Spleen (tissue), 11 donors: Measurements from ENCODE around the gene KRT17. TPM values are rescaled to one million over a fixed set of nuclear protein-coding genes. Genes with fewer than 3 reads are reported as not detected.

ENCODE experiments used
- DNase-seq: peaks from one replicate; pipeline ENCODE4 v3.0.0-alpha.2; 2020
- H3K27ac ChIP-seq, 8 donors: fragments of 200-600 bp; sonication (generic) in 7 of 8; 1 replicate in 4 of 8; 2 replicates in 4 of 8; pipeline versions ENCODE4 v1.5.0 to v1.8.0; 2016 to 2021; ENCODE audit warnings: inconsistent platforms in 4 of 8, mild to moderate bottlenecking in 4 of 8, moderate library complexity in 1 of 8
- H3K27me3 ChIP-seq, 7 donors: fragments of 200-600 bp; sonication (generic) in 6 of 7; replicated peaks in 1 of 7; 1 replicate in 4 of 7; 2 replicates in 3 of 7; pipeline versions ENCODE4 v1.5.0 to v1.8.0; 2016 to 2021; ENCODE audit warnings: inconsistent platforms in 3 of 7, mild to moderate bottlenecking in 1 of 7
- H3K36me3 ChIP-seq, 6 donors: fragments of 200-600 bp; sonication (generic) in 5 of 6; 1 replicate in 4 of 6; 2 replicates in 2 of 6; pipeline versions ENCODE4 v1.5.0 to v1.8.0; 2016 to 2021; ENCODE audit warnings: inconsistent platforms in 2 of 6
- H3K4me1 ChIP-seq, 6 donors: fragments of 200-600 bp; sonication (generic) in 5 of 6; 1 replicate in 3 of 6; 2 replicates in 3 of 6; pipeline versions ENCODE4 v1.5.0 to v1.8.0; 2016 to 2021; ENCODE audit warnings: inconsistent platforms in 3 of 6
- H3K4me3 ChIP-seq, 8 donors: fragments of 200-600 bp; sonication (generic) in 7 of 8; 1 replicate in 4 of 8; 2 replicates in 4 of 8; pipeline versions ENCODE4 v1.5.0 to v1.8.0; 2016 to 2021; ENCODE audit warnings: inconsistent platforms in 4 of 8, mild to moderate bottlenecking in 4 of 8, moderate library complexity in 2 of 8
- H3K9me3 ChIP-seq, 8 donors: fragments of 200-600 bp; sonication (generic) in 7 of 8; 1 replicate in 4 of 8; 2 replicates in 4 of 8; pipeline versions ENCODE4 v1.5.0 to v1.8.0; 2016 to 2021; ENCODE audit warnings: inconsistent platforms in 4 of 8
- CTCF ChIP-seq, 11 experiments: fragments of 200-600 bp in 7 of 11; fragments of 450-650 bp in 4 of 11; sonication (generic) in 4 of 11; IDR thresholded peaks in 8 of 11; conservative IDR thresholded peaks in 3 of 11; 1 replicate in 7 of 11; 2 replicates in 4 of 11; pipeline versions ENCODE4 v1.4.0 to v1.8.0; 2016 to 2021; ENCODE audit warnings: antibody characterized with exemption in 11 of 11, inconsistent platforms in 4 of 11, mild to moderate bottlenecking in 1 of 11
- POLR2A ChIP-seq, 3 donors: fragments of 450-650 bp; IDR thresholded peaks; one replicate each; pipeline ENCODE4 v1.5.1; 2017; ENCODE audit warnings: antibody characterized with exemption in 3 of 3, mild to moderate bottlenecking in 1 of 3
- POLR2AphosphoS5 ChIP-seq, 3 donors: sonication (generic); formaldehyde crosslinking; IDR thresholded peaks; one replicate each; pipeline ENCODE4 v1.5.1; 2017; ENCODE audit warnings: antibody characterized with exemption in 3 of 3
- WGBS, 5 donors: extraction: QIAGEN DNeasy Blood & Tissue Kit in 3 of 5; methylation state at CpG; one replicate each; pipeline versions ENCODE4 v1.1.5 to v1.1.7; 2013 to 2018; 5-methylcytosine and 5-hydroxymethylcytosine counted together
- intact Hi-C: fragments of 100-400 bp; cut with DNase I; formaldehyde crosslinking; loops from one replicate; pipeline ENCODE4 v1.15.0; 2023; ENCODE audit warnings: low total_unique reads
- polyA plus RNA-seq, 3 donors: library from polyadenylated mRNA; stranded (reverse); fragments of 200-250 nt; gene quantifications; one replicate each; pipeline ENCODE4 v1.2.1, GENCODE V29; 2013
- total RNA-seq, 7 donors: library from RNA; depleted of rRNA in 3 of 7; stranded (reverse); fragments of >200 nt in 3 of 7; fragmentation: NEBNext Ultra II Directional in 4 of 7; extraction: Animal tissue kit (Norgen Biotek cat#: 25700) in 4 of 7; gene quantifications; one replicate each; pipeline versions ENCODE4 v1.1.0 to v1.2.1, GENCODE V29; 2016 to 2021
- donor health status: healthy with polysubstance abuse.
- donor health status: DM: no; HTN: no; CAD: no; lungs with moderate emphysema.
- donor health status: DM: no; HTN: no; CAD: no.
- donor health status: Bipolar disorder and iron deficiency.
- donor health status: healthy.
- donor health status: DM: no; HTN: no; CAD: no.
- donor health status: DM: yes; HTN: yes; CAD: no.

The KRT17 gene
- total and polyA plus RNA-seq, 10 donors = 0.58 to 1.2 (median 0.70) TPM; not detected in 7

GRCh38 chr17:41593306-41593981 lies 30.9 kb downstream of the KRT17 start:
- H3K27ac ChIP-seq = no peak overlapping the region
- peaks cover 0 to 25% (median 0%) of the 10 kb centered on the region in 7 donors for H3K27me3 ChIP-seq
- DNase-seq = no peak
- WGBS, 5 donors = 57 to 81% (median 76%) methylated on average over 2 to 8 of the region's 8 CpGs
- H3K4me1 ChIP-seq = no peaks in the 10 kb centered on the region
- intact Hi-C loops = no loop called here
- no peaks in the 10 kb centered on the region for H3K36me3 ChIP-seq
- no peaks in the 10 kb centered on the region for H3K9me3 ChIP-seq
- TF ChIP-seq CTCF (IDR thresholded peaks at IDR 0.05 in 8 of 11, conservative IDR thresholded peaks at IDR 0.05 in 3 of 11) = no peak
- TF ChIP-seq POLR2AphosphoS5 (IDR thresholded peaks at IDR 0.05) = no peak
- no peak for TF ChIP-seq POLR2A (IDR thresholded peaks at IDR 0.05)
- no peak overlapping the region for H3K4me3 ChIP-seq

GRCh38 chr17:41592601-41593305 lies 31.6 kb downstream of the KRT17 start:
- no peak for DNase-seq
- H3K4me3 ChIP-seq = no peak overlapping the region
- no peaks in the 10 kb centered on the region for H3K36me3 ChIP-seq
- no peak overlapping the region for H3K27ac ChIP-seq
- no peaks in the 10 kb centered on the region for H3K9me3 ChIP-seq
- WGBS, 5 donors = 69 to 85% (median 82%) methylated on average over 11 to 12 of the region's 12 CpGs
- intact Hi-C loops = no loop called here
- no peaks in the 10 kb centered on the region for H3K4me1 ChIP-seq
- TF ChIP-seq POLR2A (IDR thresholded peaks at IDR 0.05) (no peak), CTCF (IDR thresholded peaks at IDR 0.05 in 8 of 11, conservative IDR thresholded peaks at IDR 0.05 in 3 of 11) (no peak), POLR2AphosphoS5 (IDR thresholded peaks at IDR 0.05) (no peak)
- H3K27me3 ChIP-seq = peaks cover 0 to 25% (median 0%) of the 10 kb centered on the region in 7 donors

DNA sequence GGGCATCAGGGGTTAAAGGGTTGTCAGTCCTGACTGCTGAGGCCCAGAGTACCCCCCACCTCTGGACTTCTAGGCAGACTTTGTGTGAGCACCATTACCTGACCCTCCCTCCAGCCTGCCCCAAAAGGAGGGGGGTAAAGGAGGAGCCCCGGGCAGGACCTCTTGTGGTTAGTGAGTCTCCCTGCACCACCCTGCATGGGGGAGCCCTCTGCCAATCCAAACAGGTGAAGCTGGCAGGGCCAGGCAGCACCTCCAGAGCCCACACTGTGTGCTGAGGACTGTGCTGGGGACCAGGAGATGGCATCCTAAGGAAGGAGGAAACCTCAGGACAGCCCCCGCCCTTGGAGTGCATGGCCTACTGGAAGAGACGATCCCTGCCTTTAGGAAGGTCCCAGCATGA lies 35.1 kb downstream of the KRT17 start:
- Histone ChIP-seq H3K4me3 (no peak overlapping the region), H3K27me3 (peaks cover 0 to 31% (median 0%) of the 10 kb centered on the region in 7 donors), H3K27ac (no peak overlapping the region), H3K4me1 (no peaks in the 10 kb centered on the region), H3K36me3 (no peaks in the 10 kb centered on the region), H3K9me3 (no peaks in the 10 kb centered on the region)
- WGBS, 5 donors = 67 to 76% (median 69%) methylated on average over 2 to 3 of the region's 3 CpGs
- intact Hi-C loops = no loop called here
- TF ChIP-seq POLR2AphosphoS5 (IDR thresholded peaks at IDR 0.05) = no peak
- no peak for TF ChIP-seq POLR2A (IDR thresholded peaks at IDR 0.05)
- TF ChIP-seq CTCF (IDR thresholded peaks at IDR 0.05 in 8 of 11, conservative IDR thresholded peaks at IDR 0.05 in 3 of 11) = no peak
- DNase-seq = no peak

DNA sequence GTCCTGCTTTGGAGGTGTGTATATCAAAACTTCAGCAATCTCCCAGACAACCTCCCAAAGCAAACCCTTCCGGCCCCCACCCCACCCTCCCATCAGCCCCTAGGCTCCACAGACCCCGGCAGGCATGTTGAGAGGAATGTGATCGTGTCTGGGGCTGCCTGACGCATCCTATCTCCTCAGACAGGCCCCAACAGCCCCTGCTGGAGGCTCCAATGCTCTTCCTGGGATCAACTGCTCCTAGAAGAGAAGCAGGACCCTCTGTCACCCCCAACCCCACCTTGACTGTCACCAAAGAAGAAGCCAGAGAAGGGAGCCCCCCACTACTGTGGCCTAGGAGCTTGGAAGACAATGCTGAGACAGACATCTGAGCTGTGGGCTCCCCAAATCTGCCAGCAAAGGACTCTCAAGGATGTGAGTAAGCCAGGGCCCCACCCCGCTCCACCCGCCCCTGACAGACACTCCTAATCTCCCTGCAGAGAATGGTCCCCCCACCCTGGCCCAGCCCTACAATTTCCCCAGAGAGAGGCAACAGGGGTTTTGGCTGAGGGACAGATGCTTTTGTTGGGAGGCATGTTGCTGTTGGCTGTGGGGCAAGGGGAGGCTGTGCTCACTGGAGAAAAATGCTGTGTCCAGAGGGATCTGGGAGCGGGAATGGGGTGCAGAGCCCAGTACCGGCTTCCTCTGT lies 36.1 kb downstream of the KRT17 start:
- no peak overlapping the region for H3K4me3 ChIP-seq
- H3K36me3 ChIP-seq = no peaks in the 10 kb centered on the region
- H3K27me3 ChIP-seq = peaks cover 0 to 31% (median 0%) of the 10 kb centered on the region in 7 donors
- DNase-seq = no peak
- no peaks in the 10 kb centered on the region for H3K4me1 ChIP-seq
- no peak overlapping the region for H3K27ac ChIP-seq
- intact Hi-C loops = no loop called here
- no peak for TF ChIP-seq POLR2A (IDR thresholded peaks at IDR 0.05)
- no peak for TF ChIP-seq POLR2AphosphoS5 (IDR thresholded peaks at IDR 0.05)
- TF ChIP-seq CTCF (IDR thresholded peaks at IDR 0.05 in 8 of 11, conservative IDR thresholded peaks at IDR 0.05 in 3 of 11) = no peak
- WGBS, 5 donors = 77 to 93% (median 81%) methylated on average over 2 to 7 of the region's 8 CpGs
- no peaks in the 10 kb centered on the region for H3K9me3 ChIP-seq
